HG03565 (cell line): Measurements from ENCODE around the gene RUNX1.

ENCODE experiments used
- ATAC-seq: cut with Tn5 transposase; IDR thresholded peaks from one replicate; pipeline ENCODE4 v1.9.1; 2021; ENCODE audit warnings: mild to moderate bottlenecking, moderate library complexity; ENCODE audit not compliant: unreplicated experiment

RUNX1 gene

GRCh38 chr21:34836933-34837505 is 212.1 kb downstream of the RUNX1 start:
- no peak for ATAC-seq

- no peak for ATAC-seq
These were observed 212.8 kb downstream of the RUNX1 start for GRCh38 chr21:34836103-34836932.

- ATAC-seq, result no peak
These were observed 213.6 kb downstream of the RUNX1 start for GRCh38 chr21:34835526-34835925.

GRCh38 chr21:34834852-34835501 is 214.1 kb downstream of the RUNX1 start:
- ATAC-seq, result no peak

GRCh38 chr21:34834290-34834689 is 214.8 kb downstream of the RUNX1 start:
- ATAC-seq, result no peak

GRCh38 chr21:34833465-34833864 is 215.6 kb downstream of the RUNX1 start:
- no peak for ATAC-seq

- ATAC-seq, result no peak
These were observed 218.5 kb downstream of the RUNX1 start for GRCh38 chr21:34830386-34831170.

- no peak for ATAC-seq
These were observed 221.5 kb downstream of the RUNX1 start for GRCh38 chr21:34827445-34828235.

GRCh38 chr21:34826836-34827235 is 222.3 kb downstream of the RUNX1 start:
- ATAC-seq, result no peak

GRCh38 chr21:34825948-34826548 is 223.1 kb downstream of the RUNX1 start:
- ATAC-seq, result no peak

- no peak for ATAC-seq
These were observed 224.0 kb downstream of the RUNX1 start for GRCh38 chr21:34825101-34825500.

- ATAC-seq, result no peak
These were observed 224.8 kb downstream of the RUNX1 start for GRCh38 chr21:34824314-34824713.

- no peak for ATAC-seq
These were observed 226.2 kb downstream of the RUNX1 start for GRCh38 chr21:34822942-34823341.

GRCh38 chr21:34822168-34822567 is 226.9 kb downstream of the RUNX1 start:
- no peak for ATAC-seq

- ATAC-seq, result no peak
These were observed 227.4 kb downstream of the RUNX1 start for GRCh38 chr21:34821717-34822116.

- no peak for ATAC-seq
These were observed 229.1 kb downstream of the RUNX1 start for GRCh38 chr21:34820051-34820450.

GRCh38 chr21:34819357-34819999 is 229.6 kb downstream of the RUNX1 start:
- ATAC-seq, result no peak

GRCh38 chr21:34818662-34819158 is 230.4 kb downstream of the RUNX1 start:
- ATAC-seq, result no peak
